Right lobe of liver (tissue), 4 donors: Measurements from ENCODE around the gene ERBB4.

ENCODE experiments used
- POLR2A ChIP-seq: fragments of 450-650 bp; IDR thresholded peaks from one replicate; pipeline ENCODE4 v1.6.1; 2017; ENCODE audit warnings: antibody characterized with exemption, mild to moderate bottlenecking
- TF ChIP-seq, protein P1 (sequence below), 4 donors: fragments of 200-600 bp in 3 of 4; fragments of 450-650 bp in 1 of 4; IDR thresholded peaks; one replicate each; pipeline versions ENCODE4 v1.5.1 to v1.8.0; 2016 to 2022; ENCODE audit warnings: antibody characterized with exemption in 4 of 4, mild to moderate bottlenecking in 2 of 4
- donor health status: DM: no; HTN: no; CAD: no.
- donor health status: DM: no; HTN: no; CAD: no.
- donor health status: DM: no; HTN: yes; CAD: no.

DNA sequence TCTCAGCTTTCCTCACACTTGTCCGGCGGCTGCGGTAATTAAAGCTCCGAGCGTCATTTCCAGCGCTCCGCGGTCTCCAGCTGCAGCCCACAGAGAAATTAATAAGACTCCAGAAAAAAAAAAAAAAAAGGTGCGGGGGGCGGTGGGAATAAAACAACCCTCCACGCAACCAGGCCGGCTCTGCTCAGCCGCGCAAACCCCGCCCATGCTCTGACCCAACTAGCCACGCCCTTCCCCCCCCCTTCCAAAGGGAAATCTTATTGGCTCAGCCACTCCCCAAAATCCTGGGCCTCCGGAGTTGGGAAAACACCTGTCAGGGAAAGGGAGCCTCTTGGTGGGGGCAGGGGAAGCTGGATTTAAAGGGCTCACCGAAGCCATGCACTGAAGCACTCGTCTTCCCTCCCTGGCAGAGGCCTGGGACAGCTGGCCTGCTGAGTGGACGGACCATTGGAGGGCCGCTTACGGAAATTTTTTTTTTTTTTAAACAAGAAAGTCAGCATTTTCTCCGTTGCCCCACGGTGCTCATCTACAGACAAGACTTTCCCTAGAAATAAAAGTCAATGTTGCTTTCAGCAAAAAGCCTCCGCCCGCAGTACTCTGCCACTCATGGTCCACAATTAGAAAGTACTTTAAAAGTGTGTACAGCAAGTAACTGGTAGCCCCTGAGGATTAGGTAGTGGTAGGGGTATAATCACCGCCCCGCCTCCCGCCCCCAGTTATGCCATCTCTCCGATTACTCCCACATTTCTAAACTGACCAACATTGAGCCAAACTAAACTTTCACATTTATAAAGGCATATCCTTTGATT, 674 bp upstream of the ERBB4 start:
- TF ChIP-seq, protein P1, sequence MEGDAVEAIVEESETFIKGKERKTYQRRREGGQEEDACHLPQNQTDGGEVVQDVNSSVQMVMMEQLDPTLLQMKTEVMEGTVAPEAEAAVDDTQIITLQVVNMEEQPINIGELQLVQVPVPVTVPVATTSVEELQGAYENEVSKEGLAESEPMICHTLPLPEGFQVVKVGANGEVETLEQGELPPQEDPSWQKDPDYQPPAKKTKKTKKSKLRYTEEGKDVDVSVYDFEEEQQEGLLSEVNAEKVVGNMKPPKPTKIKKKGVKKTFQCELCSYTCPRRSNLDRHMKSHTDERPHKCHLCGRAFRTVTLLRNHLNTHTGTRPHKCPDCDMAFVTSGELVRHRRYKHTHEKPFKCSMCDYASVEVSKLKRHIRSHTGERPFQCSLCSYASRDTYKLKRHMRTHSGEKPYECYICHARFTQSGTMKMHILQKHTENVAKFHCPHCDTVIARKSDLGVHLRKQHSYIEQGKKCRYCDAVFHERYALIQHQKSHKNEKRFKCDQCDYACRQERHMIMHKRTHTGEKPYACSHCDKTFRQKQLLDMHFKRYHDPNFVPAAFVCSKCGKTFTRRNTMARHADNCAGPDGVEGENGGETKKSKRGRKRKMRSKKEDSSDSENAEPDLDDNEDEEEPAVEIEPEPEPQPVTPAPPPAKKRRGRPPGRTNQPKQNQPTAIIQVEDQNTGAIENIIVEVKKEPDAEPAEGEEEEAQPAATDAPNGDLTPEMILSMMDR (IDR thresholded peaks at IDR 0.05) = no peak
- TF ChIP-seq POLR2A = no peak
